Endothelial cell of umbilical vein (primary cell): ENCODE results near the gene MOB3B. TPM values are rescaled to one million over a fixed set of nuclear protein-coding genes. Genes with fewer than 3 reads are reported as not detected.
"Not testable (repeated sequence)": the region's sequence is repeated elsewhere in the genome, so short reads cannot be mapped to it uniquely, and the experiment has no call there.

Source experiments
- BruUV-seq: library from RNA; stranded (reverse); fragments of 400-500 nt; replicated peaks from 2 replicates; lab custom pipeline; 2021; lab: Mats Ljungman, UMichigan
- CTCF ChIA-PET: fragments of 300-600, 350-600 bp; sonication (Branson Sonifier 250); formaldehyde crosslinking; loops from one replicate; lab custom pipeline; 2021; ENCODE audit warnings: antibody characterized with exemption, inconsistent platforms; lab: Charles Lee
- POLR2A ChIA-PET: fragments of 300-600, 350-600 bp; sonication (Branson Sonifier 250); formaldehyde crosslinking; loops from one replicate; lab custom pipeline; 2021; ENCODE audit warnings: antibody characterized with exemption, inconsistent platforms; lab: Charles Lee
- DNase-seq: peaks from one replicate; pipeline ENCODE4 v3.0.0-alpha.2; 2011; ENCODE audit warnings: low read depth, low spot score
- FAIRE-seq: peaks from 2 replicates; lab custom pipeline; 2011; peaks lifted over from hg19 to GRCh38; lab: Jason Lieb, UNC
- H2AFZ ChIP-seq: 2 replicates; pipeline ENCODE4 v1.6.0; 2012; ENCODE audit warnings: low read depth, low read length, control low read depth, inconsistent platforms
- H3K27ac ChIP-seq: 2 replicates; pipeline ENCODE4 v1.5.1; 2011; ENCODE audit warnings: low read depth, mild to moderate bottlenecking, control low read depth, low read length, moderate library complexity; ENCODE audit not compliant: insufficient read depth
- H3K27me3 ChIP-seq, 2 experiments: 2 replicates each; pipeline versions ENCODE4 v1.6.0 to v1.6.1; 2011; ENCODE audit warnings: low read length in 2 of 2, mixed read lengths in 1 of 2; ENCODE audit not compliant: control insufficient read depth in 2 of 2, insufficient read depth in 2 of 2
- H3K36me3 ChIP-seq, 2 experiments: 2 replicates in 1 of 2; 3 replicates in 1 of 2; pipeline ENCODE4 v1.5.1; 2011; ENCODE audit warnings: low read length in 2 of 2, mild to moderate bottlenecking in 1 of 2, moderate library complexity in 1 of 2; ENCODE audit not compliant: control insufficient read depth in 2 of 2, insufficient read depth in 2 of 2; ENCODE audit errors: extremely low read depth in 1 of 2
- H3K4me1 ChIP-seq: 3 replicates; pipeline ENCODE4 v1.5.1; 2011; ENCODE audit warnings: mild to moderate bottlenecking, low read length; ENCODE audit not compliant: control insufficient read depth, insufficient read depth; ENCODE audit errors: extremely low read depth
- H3K4me2 ChIP-seq: 2 replicates; pipeline ENCODE4 v1.6.1; 2011; ENCODE audit warnings: low read length, control low read depth, mixed read lengths; ENCODE audit not compliant: insufficient read depth
- H3K4me3 ChIP-seq, 3 experiments: fragments of 200-600 bp in 1 of 3; sonication (generic), shearing (Covaris generic) in 1 of 3; replicated peaks in 1 of 3; 2 replicates each; pipeline ENCODE4 v1.5.1; 2011 to 2016; ENCODE audit warnings: control low read depth in 3 of 3, low read length in 3 of 3, mild to moderate bottlenecking in 2 of 3, inconsistent platforms in 1 of 3, low read depth in 1 of 3, moderate library complexity in 1 of 3; ENCODE audit not compliant: insufficient read depth in 1 of 3
- H3K79me2 ChIP-seq: 2 replicates; pipeline ENCODE4 v1.6.0; 2012; ENCODE audit warnings: low read length, inconsistent platforms; ENCODE audit not compliant: control insufficient read depth, insufficient read depth
- H3K9ac ChIP-seq: replicated peaks from 2 replicates; pipeline ENCODE3; 2011; ENCODE audit warnings: low read length, control low read depth; ENCODE audit not compliant: insufficient read depth; ENCODE audit errors: extremely low read depth
- H3K9me1 ChIP-seq: replicated peaks from 3 replicates; pipeline ENCODE4 v1.6.0; 2011; ENCODE audit warnings: mild to moderate bottlenecking, low read length; ENCODE audit not compliant: control insufficient read depth, insufficient read depth; ENCODE audit errors: extremely low read depth
- H3K9me3 ChIP-seq: replicated peaks from 2 replicates; pipeline ENCODE4 v1.5.1; 2012; ENCODE audit warnings: low read length, inconsistent platforms; ENCODE audit not compliant: control insufficient read depth, insufficient read depth
- H4K20me1 ChIP-seq: replicated peaks from 2 replicates; pipeline ENCODE3; 2011; ENCODE audit warnings: mild to moderate bottlenecking, low read length; ENCODE audit not compliant: control insufficient read depth, insufficient read depth; ENCODE audit errors: extremely low read depth
- CTCF ChIP-seq, 2 donors: IDR thresholded peaks; 1 replicate in 1 of 2; 2 replicates in 1 of 2; pipeline ENCODE4 v1.5.1; 2011; ENCODE audit warnings: low read length in 2 of 2, mild to moderate bottlenecking in 2 of 2, moderate library complexity in 2 of 2, control low read depth in 1 of 2, inconsistent platforms in 1 of 2, low read depth in 1 of 2; ENCODE audit not compliant: insufficient read depth in 1 of 2; ENCODE audit errors: extremely low read depth in 1 of 2
- EZH2 ChIP-seq: IDR thresholded peaks from 2 replicates; pipeline ENCODE4 v1.6.1; 2012; ENCODE audit warnings: borderline replicate concordance, low read depth, mild to moderate bottlenecking, moderate library complexity, low read length, inconsistent platforms; ENCODE audit not compliant: severe bottlenecking
- FOS ChIP-seq: IDR thresholded peaks from 2 replicates; pipeline ENCODE4 v1.6.1; 2011; ENCODE audit warnings: mild to moderate bottlenecking, low read length, moderate library complexity, borderline replicate concordance; ENCODE audit not compliant: insufficient read depth
- GATA2 ChIP-seq: IDR thresholded peaks from 2 replicates; pipeline ENCODE4 v1.7.0; 2011; ENCODE audit warnings: low read depth, mild to moderate bottlenecking, moderate library complexity, mixed read lengths, low read length; ENCODE audit not compliant: insufficient read length, insufficient read depth
- JUN ChIP-seq: IDR thresholded peaks from 2 replicates; pipeline ENCODE4 v1.6.1; 2011; ENCODE audit warnings: borderline replicate concordance, low read depth; ENCODE audit not compliant: insufficient read length, insufficient read depth
- MAX ChIP-seq: IDR thresholded peaks from 2 replicates; pipeline ENCODE4 v1.6.1; 2011; ENCODE audit not compliant: insufficient read depth, insufficient read length
- MYC ChIP-seq: IDR thresholded peaks from one replicate; pipeline ENCODE4 v1.6.1; 2011; ENCODE audit warnings: mild to moderate bottlenecking, low read depth, low read length
- POLR2A ChIP-seq: IDR thresholded peaks from 2 replicates; pipeline ENCODE4 v1.6.1; 2012; ENCODE audit warnings: low read depth, mild to moderate bottlenecking, control low read depth, low read length
- POLR2AphosphoS5 ChIP-seq: IDR thresholded peaks from 2 replicates; pipeline ENCODE4 v1.6.1; 2012; ENCODE audit warnings: low read depth, mild to moderate bottlenecking, control low read depth, low read length, moderate library complexity; ENCODE audit not compliant: insufficient read depth
- dilution Hi-C: fragments of 300-500 bp; cut with MboI; formaldehyde crosslinking; loops from one replicate; pipeline ENCODE4 v1.15.0; 2019; ENCODE audit warnings: low sequenced_read_pairs; ENCODE audit not compliant: extremely low pct_ligation_motif_present
- intact Hi-C: fragments of 100-400 bp; cut with micrococcal nuclease; formaldehyde crosslinking; loops from one replicate; pipeline ENCODE4 v1.10.0; 2022
- polyA plus RNA-seq, 4 experiments: library from polyadenylated mRNA; depleted of rRNA in 3 of 4; stranded (reverse) in 3 of 4; unstranded in 1 of 4; fragments of >200 nt; gene quantifications; 2 replicates each; pipeline versions ENCODE4 v1.2.1 to v1.2.3, GENCODE V29; 2011 to 2012; ENCODE audit warnings: missing spikeins in 1 of 4
- total RNA-seq: library from RNA; stranded (reverse); gene quantifications from 2 replicates; pipeline ENCODE4 v1.2.3, GENCODE V29; 2021

MOB3B gene
- total and polyA plus RNA-seq, 2 donors (not counting 3 experiments of a cell fraction or from before 2014, with no cell fraction given), result 0.03 TPM; not detected in 1

GRCh38 chr9:27422279-27422834 is 107.3 kb downstream of the MOB3B start:
- dilution Hi-C loops, result no loop called here

GRCh38 chr9:27421577-27421976 is 108.0 kb downstream of the MOB3B start:
- H4K20me1 ChIP-seq, result no peaks in the 10 kb centered on the region
- H3K4me1 ChIP-seq, result no peaks in the 10 kb centered on the region
- DNase-seq (no peak), FAIRE-seq (no peak)
- dilution Hi-C loops, result no loop called here
- no peaks in the 10 kb centered on the region for H3K79me2 ChIP-seq
- H3K27ac ChIP-seq, result no peak overlapping the region
- no peaks in the 10 kb centered on the region for H3K36me3 ChIP-seq
- no peaks in the 10 kb centered on the region for H3K9me3 ChIP-seq
- H3K9ac ChIP-seq, result no peak overlapping the region
- H3K4me3 ChIP-seq, result no peak overlapping the region
- H3K4me2 ChIP-seq, result no peak overlapping the region
- no peak overlapping the region for H2AFZ ChIP-seq
- intact Hi-C loops, result no loop called here
- H3K9me1 ChIP-seq, result no peaks in the 10 kb centered on the region
- POLR2A ChIA-PET, result no interaction called here
- no TSS peak for BruUV-seq
- CTCF ChIA-PET, result no interaction called here
- TF ChIP-seq CTCF (IDR thresholded peaks at IDR 0.05; ENCODE audit: extremely low read depth in 1 of 2, insufficient read depth in 1 of 2, low read depth in 1 of 2, low read length in 2 of 2), result no peak
- no peak for TF ChIP-seq EZH2
- no peak for TF ChIP-seq POLR2A
- no peak for TF ChIP-seq JUN
- no peak for TF ChIP-seq GATA2
- no peak for TF ChIP-seq MAX
- no peak for TF ChIP-seq POLR2AphosphoS5
- no peak for TF ChIP-seq FOS
- TF ChIP-seq MYC, result no peak
- no peaks in the 10 kb centered on the region for H3K27me3 ChIP-seq

More at GRCh38 chr9:27422279-27422834, 107.3 kb downstream of the MOB3B start:
- no peak for FAIRE-seq
- no peak for TF ChIP-seq POLR2A
- no peak for TF ChIP-seq GATA2
- no peaks in the 10 kb centered on the region for H3K36me3 ChIP-seq
- no peaks in the 10 kb centered on the region for H4K20me1 ChIP-seq
- ChIA-PET POLR2A (no interaction called here), CTCF (no interaction called here)
- no peak for DNase-seq
- no peaks in the 10 kb centered on the region for H3K4me1 ChIP-seq
- H3K4me3 ChIP-seq, result no peak overlapping the region
- no peak overlapping the region for H3K27ac ChIP-seq
- intact Hi-C loops, result no loop called here
- H3K4me2 ChIP-seq, result no peak overlapping the region
- no peaks in the 10 kb centered on the region for H3K9me1 ChIP-seq
- H2AFZ ChIP-seq, result no peak overlapping the region
- no peaks in the 10 kb centered on the region for H3K9me3 ChIP-seq
- H3K79me2 ChIP-seq, result no peaks in the 10 kb centered on the region
- no peak overlapping the region for H3K9ac ChIP-seq
- no TSS peak for BruUV-seq
- no peaks in the 10 kb centered on the region for H3K27me3 ChIP-seq

GRCh38 chr9:27419558-27419957 is 110.1 kb downstream of the MOB3B start:
- H3K9ac ChIP-seq, H3K27me3 ChIP-seq, CTCF ChIA-PET, H3K4me2 ChIP-seq, POLR2A ChIA-PET, H3K4me1 ChIP-seq, H3K4me3 ChIP-seq, intact Hi-C loops, H4K20me1 ChIP-seq, BruUV-seq, H3K27ac ChIP-seq, FAIRE-seq, dilution Hi-C loops, H2AFZ ChIP-seq, H3K79me2 ChIP-seq, H3K36me3 ChIP-seq, DNase-seq, H3K9me1 ChIP-seq, H3K9me3 ChIP-seq: not testable (repeated sequence)
